NCI-H510A treated with DMSO at 0.1 percent for 48 hours (cell line): ENCODE results near the gene POLR3G.

Experiments used
- DNase-seq: peaks from one replicate; lab custom pipeline; 2025; lab: John Stamatoyannopoulos, UW

Gene POLR3G

DNA sequence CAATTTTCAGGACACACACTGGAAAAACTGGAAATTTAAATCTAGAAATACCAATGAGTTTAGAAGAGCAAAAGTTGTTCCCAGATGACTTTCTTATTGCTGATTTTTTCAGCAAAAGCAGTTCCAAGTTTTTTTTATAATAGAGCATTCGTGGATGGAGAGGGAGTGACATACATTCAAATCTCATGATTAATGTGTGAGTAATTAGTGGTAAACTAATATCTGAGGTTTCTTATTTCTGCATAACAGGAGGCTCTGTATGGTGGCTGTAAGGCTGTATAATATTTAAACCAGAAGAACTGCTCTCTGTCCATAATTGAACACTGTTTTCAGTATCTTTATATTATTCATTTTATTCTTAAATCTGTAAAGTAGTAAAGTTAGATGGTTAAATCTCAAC, 28.9 kb downstream of the POLR3G start:
- no peak for DNase-seq

DNA sequence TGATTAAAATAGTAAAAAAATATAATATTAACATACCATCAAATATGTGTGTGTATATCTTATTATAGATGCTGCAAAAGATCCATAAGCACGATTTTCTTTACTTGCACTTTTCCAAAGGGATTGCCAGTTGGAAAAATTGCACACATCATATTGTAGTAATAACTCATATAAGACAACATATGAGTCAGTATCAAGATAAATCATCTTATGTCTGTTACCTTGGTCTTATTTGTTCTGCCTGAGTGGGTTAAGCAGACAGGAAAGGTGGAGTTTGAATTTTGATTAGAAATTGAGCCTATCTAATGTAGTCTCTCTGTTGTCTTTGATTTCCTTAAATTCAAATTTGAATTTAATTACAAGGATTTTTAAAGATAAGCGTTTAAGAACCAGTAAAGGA, 30.1 kb downstream of the POLR3G start:
- no peak for DNase-seq

DNA sequence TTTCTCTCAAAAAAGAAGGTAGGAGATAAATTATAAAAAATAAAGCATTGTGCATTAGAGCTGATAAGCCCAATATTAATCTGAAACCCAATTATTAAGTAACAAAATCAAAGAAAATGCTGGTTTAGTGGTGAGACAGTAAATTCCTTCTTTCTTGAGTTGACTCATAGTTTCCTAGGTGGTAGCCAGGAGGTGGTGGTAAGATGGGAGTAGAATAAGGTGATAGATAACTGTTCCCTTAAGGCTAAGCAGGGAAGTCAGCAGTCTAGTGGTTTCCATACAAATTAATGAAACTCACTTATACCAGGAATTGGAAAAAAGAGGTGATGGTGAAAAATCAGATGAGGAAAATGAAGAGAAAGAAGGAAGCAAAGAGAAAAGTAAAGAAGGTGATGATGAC, 31.6 kb downstream of the POLR3G start:
- DNase-seq = no peak

DNA sequence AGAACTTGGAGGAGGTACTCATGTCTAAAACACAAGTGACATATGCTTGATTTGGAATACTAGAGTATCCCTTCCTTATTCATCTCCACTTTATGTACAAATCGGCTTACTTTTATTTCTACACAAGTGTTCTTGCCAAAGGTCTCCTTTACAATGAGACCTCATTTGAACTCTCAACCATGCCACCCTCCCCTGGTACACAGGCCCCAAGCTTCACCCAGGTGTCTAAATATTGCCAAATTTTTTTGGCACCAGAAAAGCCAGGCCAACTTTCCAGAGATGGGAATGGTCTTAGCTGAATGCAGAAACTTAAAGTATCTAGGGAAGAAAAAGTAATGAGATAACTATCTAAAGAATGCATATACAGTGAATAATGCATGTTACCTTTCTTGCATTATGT, 35.8 kb downstream of the POLR3G start:
- no peak for DNase-seq

DNA sequence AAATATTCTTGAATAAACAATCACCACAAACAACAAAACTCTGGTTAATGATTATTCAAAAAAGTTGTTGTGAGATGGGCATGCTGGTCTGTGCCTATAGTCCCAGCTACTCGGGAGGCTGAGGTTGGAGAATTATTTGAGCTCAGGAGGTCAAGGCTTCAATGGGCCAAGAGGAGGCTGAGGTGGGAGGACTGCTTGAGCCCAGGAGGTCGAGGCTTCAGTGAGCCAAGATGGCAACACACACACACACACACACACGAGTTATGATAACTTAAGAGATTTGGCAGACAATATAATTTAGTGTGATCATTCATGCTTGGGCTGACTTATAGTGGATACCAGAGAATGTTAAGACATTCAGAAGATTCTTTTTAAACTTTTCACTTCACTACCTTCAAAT, 39.9 kb downstream of the POLR3G start:
- no peak for DNase-seq

DNA sequence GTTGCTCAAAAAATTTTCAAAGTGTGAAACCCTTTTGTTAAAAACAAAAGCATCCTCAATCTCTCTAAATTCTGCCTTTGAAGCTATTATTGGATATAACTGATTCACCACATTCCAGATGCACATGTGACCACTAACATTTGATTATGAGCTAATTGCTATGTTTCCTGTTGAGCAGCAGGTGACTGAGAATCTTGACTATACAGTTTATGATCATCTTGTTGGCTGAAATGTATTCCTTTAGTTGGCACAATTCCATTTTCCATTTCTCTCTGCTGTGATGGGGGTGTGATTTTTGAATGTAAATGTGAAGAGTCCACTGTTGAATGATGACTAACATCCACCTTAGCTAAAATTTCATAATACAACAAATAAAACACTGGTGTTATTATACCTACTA, 44.0 kb downstream of the POLR3G start:
- DNase-seq = peak; percentile 61

DNA sequence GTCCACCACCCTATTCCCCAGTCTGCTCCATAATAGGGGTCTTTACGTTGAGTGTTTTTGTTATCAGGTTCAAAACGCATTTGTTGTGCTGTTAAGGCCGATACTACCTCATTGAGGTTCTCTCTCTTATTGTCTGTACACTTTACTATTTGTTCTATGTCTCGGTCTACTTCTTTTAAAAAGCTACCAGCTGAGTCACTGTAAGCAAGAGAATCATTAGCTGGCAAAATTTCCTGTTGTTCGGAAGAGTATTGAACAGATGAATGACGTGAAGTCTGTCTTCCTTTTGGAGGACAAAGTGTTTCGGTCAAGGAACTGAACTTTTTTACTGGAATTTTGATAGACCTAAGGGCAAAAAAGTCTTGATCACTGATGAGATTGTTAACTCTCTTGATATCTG, 44.4 kb downstream of the POLR3G start:
- DNase-seq = peak; percentile 61

DNA sequence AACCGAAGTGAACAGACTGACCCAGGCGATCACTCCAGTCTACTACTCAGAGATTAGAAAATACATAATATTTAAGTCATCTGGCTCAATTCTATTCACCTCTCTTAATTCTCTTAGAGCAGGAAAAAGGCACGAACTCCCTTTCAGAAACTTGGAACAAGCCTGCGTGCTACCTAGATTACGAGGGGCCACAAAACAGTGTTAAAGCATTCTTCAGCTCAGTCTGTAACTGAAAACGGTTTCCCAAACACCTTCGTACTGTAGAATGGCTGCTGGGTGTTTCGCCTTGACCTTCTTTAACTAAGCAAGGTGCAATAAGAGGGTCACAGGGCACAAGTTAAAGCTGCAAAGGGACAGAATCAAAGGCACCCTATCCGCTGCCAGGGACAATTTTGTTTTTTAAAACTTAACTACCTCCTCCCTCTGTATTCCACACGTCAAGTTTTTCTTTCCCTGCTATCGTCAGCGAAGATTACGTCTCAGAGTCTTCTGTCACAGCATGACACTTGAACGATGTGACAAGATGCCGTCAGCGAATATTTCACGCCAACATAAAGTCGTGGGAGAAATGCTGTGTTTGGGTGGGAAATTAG, 54.0 kb downstream of the POLR3G start:
- DNase-seq = peak; percentile 6

DNA sequence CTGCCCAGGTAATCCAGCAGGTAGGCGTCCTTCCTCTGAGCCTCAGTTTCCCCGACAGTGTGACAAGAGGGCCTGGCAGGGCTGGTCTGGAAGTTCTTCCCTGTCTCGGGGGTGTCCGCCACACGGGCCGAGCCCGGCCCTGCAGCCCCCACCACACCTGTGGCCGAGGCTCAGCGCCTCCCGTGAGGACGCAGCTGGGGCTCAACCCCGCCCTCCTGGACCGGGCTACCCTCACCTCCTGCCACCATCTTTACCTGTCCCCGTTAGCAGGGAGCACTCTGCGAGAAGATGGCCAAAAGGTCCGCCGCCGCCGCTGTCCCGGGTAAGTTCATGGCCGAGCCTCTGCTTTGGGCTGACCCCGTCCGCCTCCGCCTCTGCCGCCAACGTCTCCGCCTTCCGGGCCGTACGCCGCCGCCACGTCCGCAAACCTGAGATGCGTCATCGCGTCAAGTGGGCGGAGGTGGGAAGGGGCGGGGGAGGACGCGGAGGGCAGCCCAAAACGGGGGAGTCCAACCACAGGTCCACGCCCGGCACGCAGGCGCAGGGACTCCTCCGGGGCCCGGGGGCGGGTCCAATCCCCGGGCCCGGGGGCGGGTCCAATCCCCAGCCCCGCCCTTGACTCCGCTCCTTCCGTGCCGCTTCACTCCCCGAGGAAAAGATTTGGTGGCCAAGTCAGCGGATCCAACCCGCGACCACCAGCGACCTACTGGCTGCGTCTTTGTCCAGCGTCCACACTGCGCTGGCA, 54.7 kb downstream of the POLR3G start, which contains the start of gene LYSMD3:
TSS of gene LYSMD3 (minus strand) at position 391 of the 745 bp plus-strand sequence. CDS start 4,295 bp downstream, outside the sequence.
- peak; percentile 75 for DNase-seq

DNA sequence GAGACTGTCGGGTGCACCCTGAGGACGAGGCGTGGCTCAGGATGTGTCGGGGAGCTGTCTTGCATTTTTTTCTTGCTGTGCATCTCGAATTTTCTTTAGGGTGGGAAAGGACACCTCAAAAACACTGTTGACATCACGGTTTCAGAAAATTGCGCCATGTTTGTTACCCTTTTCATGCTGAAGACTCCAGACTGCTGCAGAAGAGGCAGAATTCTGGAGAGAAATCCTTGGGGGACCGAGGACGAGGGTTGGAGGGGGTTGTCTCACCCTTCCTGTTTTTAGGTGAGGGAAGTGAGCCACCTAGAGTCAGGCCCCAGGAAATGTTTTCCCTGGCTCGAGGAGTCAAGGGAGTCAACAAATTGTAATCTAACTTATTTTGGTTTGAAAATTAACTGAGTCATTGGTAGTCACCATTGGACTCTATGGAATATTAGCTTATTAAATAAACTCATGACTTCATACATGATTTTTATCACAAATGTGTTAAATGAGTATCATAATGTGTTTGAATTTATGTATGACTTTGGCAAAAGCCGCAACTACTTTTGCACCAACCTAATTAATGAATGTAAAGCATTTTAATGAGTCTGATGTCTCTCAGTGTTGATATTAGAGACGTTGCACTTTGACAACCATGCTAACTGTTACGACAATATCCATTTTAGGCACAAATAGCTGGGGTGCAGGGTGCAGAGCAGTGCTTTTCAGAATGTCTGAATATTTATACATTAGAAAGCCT, 55.4 kb downstream of the POLR3G start:
- DNase-seq = peak; percentile 46

DNA sequence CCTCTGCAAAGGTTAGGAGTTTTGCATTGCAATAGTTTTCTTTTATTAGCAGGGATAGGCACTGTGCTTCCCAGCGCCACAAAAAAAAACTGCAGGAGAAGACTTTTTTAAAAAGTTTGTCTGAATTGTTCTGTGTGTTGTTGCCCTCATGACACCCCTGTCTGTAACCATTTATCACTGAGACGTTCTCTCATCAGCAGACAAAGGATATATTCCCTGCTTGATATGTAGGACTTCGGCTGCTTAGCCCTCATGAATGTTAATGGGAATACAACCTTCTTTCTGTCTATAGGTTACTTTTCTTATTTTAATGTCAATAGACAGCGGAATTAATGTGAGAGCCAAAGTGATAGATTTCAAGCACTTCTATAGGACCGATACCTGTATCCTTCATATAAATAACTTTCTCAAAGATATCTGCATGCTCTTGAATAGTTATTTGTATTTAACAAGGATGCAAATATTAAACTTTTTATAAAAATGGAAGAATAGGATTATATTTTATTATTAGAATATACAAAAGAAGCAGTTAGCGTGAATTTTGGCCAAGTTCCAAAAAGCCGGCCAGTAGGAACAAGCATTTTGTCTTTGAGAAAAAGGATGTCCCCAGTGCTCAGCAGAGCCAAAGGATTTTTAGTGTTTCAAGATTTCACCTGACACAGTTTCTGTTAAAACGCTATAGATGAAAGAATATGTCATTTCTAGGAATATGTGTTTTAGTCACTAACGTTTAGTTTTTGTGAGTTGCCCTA, 56.2 kb downstream of the POLR3G start:
- DNase-seq = no peak

DNA sequence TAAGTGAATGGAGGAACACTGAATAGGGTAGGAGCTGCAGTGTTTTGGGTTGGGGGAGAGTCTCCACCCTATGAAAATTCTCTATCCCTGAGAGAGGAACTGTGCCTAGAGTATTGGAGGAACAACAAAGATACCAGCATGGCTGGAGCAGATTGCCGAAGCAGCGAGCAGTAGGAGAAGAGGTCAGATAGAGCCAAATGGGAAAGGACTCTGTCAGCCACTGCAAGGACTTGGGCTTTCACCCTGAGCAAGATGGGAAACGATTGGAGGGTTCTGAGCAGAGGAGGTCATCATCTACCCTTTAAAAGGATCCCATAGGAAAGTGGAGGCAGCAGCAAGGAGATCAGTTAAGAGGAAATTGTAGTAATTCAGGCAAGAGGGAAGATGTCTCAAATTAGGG, 59.1 kb downstream of the POLR3G start:
- DNase-seq = no peak

DNA sequence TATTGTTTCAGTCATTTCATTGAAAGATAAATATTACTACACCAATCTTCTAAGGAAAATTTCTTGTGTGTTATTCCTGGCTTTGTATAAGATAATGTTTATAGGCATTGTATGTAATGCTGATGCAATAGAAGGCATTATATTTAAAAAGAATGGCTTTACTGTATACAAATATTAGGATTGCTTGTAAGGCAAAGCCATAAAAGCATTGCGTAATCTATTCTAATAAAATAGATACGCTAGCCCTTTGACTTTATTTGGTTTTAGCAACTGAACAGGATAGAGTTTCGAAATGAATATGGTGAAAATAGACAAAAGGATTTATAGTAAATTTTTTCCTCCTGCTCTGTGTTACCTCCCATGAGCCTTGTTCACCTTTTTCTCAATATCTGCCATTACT, 60.3 kb downstream of the POLR3G start:
- DNase-seq = no peak

DNA sequence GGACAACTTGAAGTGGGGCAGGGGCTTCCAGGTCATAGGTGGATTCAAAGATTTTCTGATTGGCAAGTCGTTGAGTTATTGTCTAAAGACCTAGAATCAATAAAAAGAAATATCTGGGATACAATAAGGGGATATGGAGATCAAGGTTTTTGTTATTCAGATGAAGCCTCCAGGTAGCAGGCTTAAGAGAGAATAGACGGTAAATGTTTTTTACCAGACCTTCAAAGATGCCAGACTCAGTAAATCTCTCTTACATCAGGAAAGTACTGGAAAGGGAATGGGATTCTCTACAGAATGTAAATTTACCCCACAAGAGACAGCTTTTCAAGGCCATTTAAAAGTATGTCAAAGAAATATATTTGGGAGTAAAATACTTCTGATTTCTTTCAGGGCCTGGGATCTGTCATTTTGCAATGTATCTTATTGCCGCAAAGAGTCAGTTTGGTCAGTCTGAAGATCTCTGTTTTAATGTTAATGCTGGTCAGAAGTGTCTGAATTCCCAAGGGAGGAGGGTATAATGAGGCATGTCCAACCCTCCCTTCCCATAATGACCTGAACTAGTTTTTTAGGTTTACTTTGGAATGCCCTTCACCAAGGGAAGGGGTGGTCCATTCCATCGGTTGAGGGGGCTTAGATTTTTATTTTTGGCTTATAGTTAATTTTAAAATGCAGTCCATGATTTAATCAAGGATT, 68.3 kb downstream of the POLR3G start:
- DNase-seq = no peak

DNA sequence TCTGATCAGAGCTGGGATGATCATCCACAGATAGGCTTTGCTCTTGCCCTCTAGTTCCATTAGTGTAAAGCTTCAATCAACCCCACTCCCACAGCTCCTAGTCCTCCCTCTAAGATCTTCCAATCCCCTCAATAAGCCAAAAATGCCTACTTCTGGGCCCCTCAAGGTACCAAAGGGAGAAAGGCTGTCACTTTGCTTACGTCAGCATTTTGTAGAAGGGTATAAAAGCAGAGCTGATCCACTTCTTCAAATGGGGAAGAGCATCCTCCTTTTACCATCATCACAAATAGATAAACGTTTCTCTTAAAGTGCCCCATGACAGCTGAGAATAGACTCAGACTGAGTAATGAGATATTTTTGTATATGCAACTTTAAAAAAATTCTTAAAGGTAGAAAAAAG, 70.8 kb downstream of the POLR3G start:
- DNase-seq = no peak

DNA sequence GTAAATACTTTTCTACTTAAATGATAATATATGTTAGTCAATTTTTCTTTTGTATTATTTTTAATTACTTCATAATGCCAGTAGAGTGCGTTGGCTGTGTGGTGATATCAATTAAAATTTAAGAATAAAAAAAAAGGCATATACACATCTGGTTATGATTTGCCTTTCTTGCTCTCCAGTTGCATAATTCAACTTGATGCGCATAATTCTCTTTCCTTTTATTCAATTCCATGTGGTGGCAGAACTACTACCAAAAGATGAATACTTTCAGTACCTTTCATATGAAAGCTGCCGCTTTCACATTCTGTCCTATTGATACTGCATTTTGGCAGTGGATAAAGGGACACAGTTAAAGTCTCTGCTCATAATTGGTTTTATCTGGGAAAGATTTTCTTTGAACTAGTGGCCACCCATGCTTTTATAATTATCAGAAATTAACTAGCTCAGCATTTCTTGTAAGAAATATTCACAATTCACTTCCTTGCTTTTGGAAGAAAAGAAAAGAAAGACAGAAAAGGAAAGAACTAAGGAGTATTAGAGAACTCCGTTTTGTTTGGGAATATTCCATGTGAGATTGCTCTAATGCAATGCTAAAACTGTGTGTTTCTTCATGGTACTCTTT, 71.7 kb downstream of the POLR3G start:
- DNase-seq = no peak

DNA sequence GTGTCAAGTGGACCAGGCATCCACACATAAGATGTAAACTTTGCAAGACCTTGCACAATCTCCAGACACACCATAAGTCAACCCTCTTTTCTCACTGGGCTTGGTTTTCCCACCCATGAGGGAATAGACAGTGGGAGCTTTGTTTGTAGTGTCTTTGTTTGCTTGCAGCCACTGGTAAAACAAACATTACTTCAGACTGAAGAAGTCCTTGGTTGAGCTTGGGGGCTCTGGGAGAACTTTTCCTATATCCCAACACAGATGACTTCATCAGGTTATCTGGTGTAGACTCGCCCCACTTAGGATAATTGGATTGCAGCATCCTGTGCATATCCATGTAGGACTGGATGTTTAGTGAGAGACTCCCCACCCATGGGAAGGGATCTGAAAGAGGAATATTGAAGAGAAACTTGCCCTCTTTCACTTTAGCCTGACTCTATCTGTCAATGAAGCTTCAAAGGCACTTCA, 72.4 kb downstream of the POLR3G start:
- peak; percentile 26 for DNase-seq

DNA sequence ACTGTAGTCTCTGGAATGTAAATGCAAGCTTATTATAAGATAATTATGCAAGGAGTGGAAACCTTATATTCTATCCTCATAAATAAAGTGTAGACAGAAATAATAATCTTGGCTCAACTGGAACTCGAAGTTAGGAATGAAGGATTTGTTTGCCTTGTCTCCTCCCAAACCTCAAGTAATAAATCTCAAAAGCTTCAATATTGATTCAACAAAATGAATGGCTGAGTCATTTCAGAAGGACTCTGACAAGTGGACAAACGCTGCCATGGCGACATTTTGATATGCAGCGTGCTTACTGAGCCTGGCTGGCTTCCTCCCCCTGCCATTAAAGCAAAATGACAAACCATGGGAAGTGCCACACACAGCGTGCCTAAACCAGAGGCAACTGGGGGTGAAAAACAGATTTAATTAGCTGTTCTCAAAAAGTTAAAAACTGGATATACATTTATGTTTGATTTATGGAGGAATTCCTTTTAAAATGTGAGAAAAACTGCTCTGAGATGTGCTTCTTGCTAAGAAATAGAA, 73.5 kb downstream of the POLR3G start:
- DNase-seq = peak; percentile 82

DNA sequence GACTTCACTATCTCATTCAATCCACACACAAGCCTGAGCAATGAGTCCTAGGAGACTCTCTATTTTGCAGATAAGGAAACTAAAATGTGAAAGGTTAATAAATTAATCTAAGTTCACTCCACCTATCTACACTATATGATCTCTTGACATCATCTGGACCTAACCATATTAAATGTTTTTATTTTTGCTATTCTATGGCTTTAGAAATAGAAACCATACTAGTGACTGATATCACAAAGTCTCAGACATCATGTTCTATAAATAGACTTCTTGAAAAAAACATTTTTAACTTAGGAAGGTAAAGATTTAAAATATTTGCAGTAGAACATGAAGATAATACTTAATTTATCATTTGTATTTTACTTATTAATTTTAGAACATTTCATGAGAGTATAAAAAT, 74.6 kb downstream of the POLR3G start:
- no peak for DNase-seq

DNA sequence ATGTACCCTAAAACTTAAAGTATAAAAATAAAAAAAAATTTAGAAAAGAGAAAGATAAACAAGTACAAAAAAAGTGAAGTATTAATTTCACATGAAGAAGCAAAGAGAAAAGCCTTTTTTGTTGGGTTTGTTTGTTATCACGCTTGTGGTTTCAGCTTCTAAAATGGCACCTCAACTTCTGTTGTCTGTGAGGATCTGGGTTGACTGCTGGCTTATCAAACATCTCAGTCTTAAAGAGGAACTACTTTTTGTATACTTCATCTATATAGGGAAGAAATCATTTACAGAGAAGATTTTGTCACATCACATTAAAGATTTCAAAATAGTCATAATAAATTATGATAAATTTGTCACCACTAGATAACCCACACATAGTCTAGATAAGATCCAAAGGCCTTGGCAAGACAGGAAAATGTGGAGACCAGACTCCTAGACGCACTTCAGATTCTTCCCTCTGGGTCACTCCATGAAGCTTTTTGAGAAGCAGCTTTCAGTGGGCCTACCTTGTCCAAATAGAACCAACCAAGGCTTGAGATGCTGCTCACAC, 75.1 kb downstream of the POLR3G start:
- no peak for DNase-seq

DNA sequence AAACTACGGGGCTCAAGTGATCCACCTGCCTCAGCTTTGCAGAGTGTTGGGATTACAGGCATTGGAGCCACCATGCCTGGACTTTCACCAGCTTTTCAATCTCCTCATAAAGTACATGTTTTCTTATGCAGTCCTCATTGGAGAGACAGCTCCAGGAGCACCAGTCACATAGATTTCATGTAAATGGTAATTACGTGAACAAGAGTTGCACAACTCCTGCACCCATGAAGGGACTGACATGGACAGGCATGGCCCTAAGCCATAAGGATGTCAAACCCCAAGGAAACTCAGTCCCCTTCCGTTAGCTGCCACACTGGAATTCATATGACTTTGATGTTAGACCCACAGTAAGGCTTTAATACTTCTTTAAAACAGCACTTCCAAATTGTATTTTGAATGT, 76.3 kb downstream of the POLR3G start:
- no peak for DNase-seq
